HG03565 (cell line): ENCODE results near the gene LRRK2.

Experiments used
- ATAC-seq: cut with Tn5 transposase; IDR thresholded peaks from one replicate; pipeline ENCODE4 v1.9.1; 2021; ENCODE audit warnings: mild to moderate bottlenecking, moderate library complexity; ENCODE audit not compliant: unreplicated experiment

The LRRK2 gene

GRCh38 chr12:40224439-40225291, at the start of gene LRRK2:
LRRK2 (plus strand) TSS chr12:40224997; CDS start chr12:40225132, 135 bp downstream.
- peak; percentile 36 for ATAC-seq

- no peak for ATAC-seq
Observed at GRCh38 chr12:40175045-40175444, 49.8 kb upstream of the LRRK2 start.

GRCh38 chr12:40175489-40175888, 49.3 kb upstream of the LRRK2 start:
- no peak for ATAC-seq

GRCh38 chr12:40178701-40179100, 46.1 kb upstream of the LRRK2 start:
- no peak for ATAC-seq

- ATAC-seq = no peak
Observed at GRCh38 chr12:40181490-40181889, 43.3 kb upstream of the LRRK2 start.

GRCh38 chr12:40183715-40184114, 41.1 kb upstream of the LRRK2 start:
- no peak for ATAC-seq

- ATAC-seq = no peak
Observed at GRCh38 chr12:40184493-40185302, 40.1 kb upstream of the LRRK2 start.

GRCh38 chr12:40185303-40185693, 39.5 kb upstream of the LRRK2 start:
- no peak for ATAC-seq

GRCh38 chr12:40188558-40189320, 36.1 kb upstream of the LRRK2 start:
- no peak for ATAC-seq

- peak; percentile 98 for ATAC-seq
Observed at GRCh38 chr12:40192704-40193255, 32.0 kb upstream of the LRRK2 start.

GRCh38 chr12:40194846-40195245, 30.0 kb upstream of the LRRK2 start:
- ATAC-seq = no peak

GRCh38 chr12:40197590-40197989, 27.2 kb upstream of the LRRK2 start:
- no peak for ATAC-seq

GRCh38 chr12:40198601-40199000, 26.2 kb upstream of the LRRK2 start:
- no peak for ATAC-seq

GRCh38 chr12:40202095-40203059, 22.4 kb upstream of the LRRK2 start:
- peak; percentile 75 for ATAC-seq

- ATAC-seq = no peak
Observed at GRCh38 chr12:40203060-40203430, 21.8 kb upstream of the LRRK2 start.

GRCh38 chr12:40204337-40204736, 20.5 kb upstream of the LRRK2 start:
- no peak for ATAC-seq

- ATAC-seq = no peak
Observed at GRCh38 chr12:40207551-40207950, 17.2 kb upstream of the LRRK2 start.

GRCh38 chr12:40208707-40209446, 15.9 kb upstream of the LRRK2 start:
- peak; percentile 88 for ATAC-seq

- ATAC-seq = no peak
Observed at GRCh38 chr12:40209886-40210285, 14.9 kb upstream of the LRRK2 start.
